ENCODE results near the gene TAF1D. TPM values are rescaled to one million over a fixed set of nuclear protein-coding genes. Genes with fewer than 3 reads are reported as not detected.

TAF1D gene
- total and polyA plus RNA-seq, 2 experiments from 2014 or later: 24.7 to 60.7 TPM

DNA sequence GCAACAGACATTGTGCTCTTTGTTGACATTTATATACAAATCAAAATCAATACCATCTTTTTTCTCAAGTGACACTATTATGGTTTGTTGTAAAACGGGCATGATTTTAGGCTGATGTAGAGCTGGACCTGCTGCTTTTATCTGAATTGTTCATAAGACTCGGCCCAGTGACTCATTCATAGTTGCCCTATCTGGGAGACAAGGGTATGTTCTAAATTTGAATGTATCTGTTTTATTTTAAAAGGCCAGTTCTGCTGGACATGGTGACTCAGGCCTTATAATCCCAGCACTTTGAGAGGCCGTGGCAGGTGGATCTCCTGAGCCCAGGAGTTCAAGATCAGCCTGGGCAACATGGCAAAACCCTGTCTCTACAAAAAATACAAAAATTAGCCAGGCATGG, 40.5 kb downstream of the TAF1D start:
- no peak overlapping the region for H3K4me3 ChIP-seq
- H3K9me3 ChIP-seq (ENCODE audit: low read depth): no peaks in the 10 kb centered on the region
- H3K4me1 ChIP-seq (ENCODE audit: low read depth): no peaks in the 10 kb centered on the region
- DNase-seq (ENCODE audit: low read depth in 1 of 2, low spot score in 1 of 2): peak in 1 of 2 donors; percentile 52
- peaks cover 69% of the 10 kb centered on the region for H3K36me3 ChIP-seq
- TF ChIP-seq, protein P1, sequence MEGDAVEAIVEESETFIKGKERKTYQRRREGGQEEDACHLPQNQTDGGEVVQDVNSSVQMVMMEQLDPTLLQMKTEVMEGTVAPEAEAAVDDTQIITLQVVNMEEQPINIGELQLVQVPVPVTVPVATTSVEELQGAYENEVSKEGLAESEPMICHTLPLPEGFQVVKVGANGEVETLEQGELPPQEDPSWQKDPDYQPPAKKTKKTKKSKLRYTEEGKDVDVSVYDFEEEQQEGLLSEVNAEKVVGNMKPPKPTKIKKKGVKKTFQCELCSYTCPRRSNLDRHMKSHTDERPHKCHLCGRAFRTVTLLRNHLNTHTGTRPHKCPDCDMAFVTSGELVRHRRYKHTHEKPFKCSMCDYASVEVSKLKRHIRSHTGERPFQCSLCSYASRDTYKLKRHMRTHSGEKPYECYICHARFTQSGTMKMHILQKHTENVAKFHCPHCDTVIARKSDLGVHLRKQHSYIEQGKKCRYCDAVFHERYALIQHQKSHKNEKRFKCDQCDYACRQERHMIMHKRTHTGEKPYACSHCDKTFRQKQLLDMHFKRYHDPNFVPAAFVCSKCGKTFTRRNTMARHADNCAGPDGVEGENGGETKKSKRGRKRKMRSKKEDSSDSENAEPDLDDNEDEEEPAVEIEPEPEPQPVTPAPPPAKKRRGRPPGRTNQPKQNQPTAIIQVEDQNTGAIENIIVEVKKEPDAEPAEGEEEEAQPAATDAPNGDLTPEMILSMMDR (IDR thresholded peaks at IDR 0.05; ENCODE audit: low read depth, low read length): no peak
- no peak overlapping the region for H3K27ac ChIP-seq
- H3K27me3 ChIP-seq: no peaks in the 10 kb centered on the region

DNA sequence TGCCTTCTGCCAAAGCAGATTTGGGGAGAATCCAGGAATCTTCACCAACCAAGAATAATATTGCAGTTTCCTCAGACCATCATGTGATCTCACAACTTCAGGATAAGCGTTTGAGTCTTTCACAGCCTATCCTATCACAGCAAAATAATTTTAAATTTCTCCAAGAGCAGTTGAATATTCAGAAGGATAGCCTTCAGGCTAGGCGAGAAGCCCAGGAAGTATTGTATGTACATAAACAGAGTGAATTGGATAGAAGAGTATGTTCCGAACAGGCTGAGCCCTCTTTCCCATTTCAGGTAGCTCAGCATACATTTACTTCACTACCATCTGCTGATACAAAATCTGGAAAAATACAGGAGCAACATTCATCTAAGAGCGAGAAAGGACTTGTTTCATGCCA, 43.7 kb downstream of the TAF1D start:
- no peak overlapping the region for H3K27ac ChIP-seq
- H3K4me1 ChIP-seq (ENCODE audit: low read depth): no peaks in the 10 kb centered on the region
- no peaks in the 10 kb centered on the region for H3K9me3 ChIP-seq (ENCODE audit: low read depth)
- H3K4me3 ChIP-seq: no peak overlapping the region
- peaks cover 74% of the 10 kb centered on the region for H3K36me3 ChIP-seq
- H3K27me3 ChIP-seq: no peaks in the 10 kb centered on the region
- no peak for DNase-seq (ENCODE audit: low read depth in 1 of 2, low spot score in 1 of 2)
- TF ChIP-seq, protein P1 (IDR thresholded peaks at IDR 0.05; ENCODE audit: low read depth, low read length): no peak

DNA sequence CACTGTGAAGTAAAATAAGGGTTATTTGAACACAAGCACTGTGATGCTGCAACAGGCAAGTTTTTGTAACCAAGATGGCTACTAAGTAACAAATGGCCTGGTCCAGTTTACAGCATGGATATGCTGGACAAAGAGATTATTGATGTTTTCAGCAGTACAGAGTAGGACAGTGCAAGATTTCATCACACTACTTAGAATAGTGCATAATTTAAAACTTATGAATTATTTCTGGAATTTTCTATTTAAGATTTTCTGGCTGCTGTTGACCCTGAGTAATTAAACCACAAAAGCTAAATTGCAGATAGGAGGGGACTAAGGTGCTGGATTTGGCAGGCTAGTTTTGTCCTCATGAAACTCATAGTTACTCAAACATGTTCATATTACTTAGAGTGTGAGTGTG, 46.7 kb downstream of the TAF1D start:
- Histone ChIP-seq H3K4me1 (ENCODE audit: low read depth) (no peaks in the 10 kb centered on the region), H3K36me3 (peaks cover 71% of the 10 kb centered on the region), H3K9me3 (ENCODE audit: low read depth) (no peaks in the 10 kb centered on the region)

DNA sequence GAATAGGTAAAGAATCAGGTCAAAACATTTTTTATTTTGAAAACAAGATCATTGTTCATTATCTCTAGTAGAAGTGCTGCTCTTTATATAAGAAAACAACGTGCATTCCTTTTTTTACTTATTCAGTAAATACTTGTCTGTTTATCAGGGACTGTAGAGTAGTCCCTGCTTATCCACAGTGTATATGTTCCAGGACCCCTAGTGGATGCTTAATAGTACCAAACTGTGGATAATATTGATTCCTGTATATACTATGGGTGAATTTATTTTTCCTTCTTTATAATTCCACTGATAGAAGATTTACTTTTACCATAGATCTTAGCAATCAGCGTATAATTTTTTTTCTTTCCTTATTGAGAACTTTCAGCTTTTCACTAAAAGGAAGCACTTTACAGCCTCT, 47.2 kb downstream of the TAF1D start:
- Histone ChIP-seq H3K36me3 (peaks cover 69% of the 10 kb centered on the region), H3K4me3 (no peak overlapping the region), H3K27me3 (no peaks in the 10 kb centered on the region), H3K27ac (no peak overlapping the region), H3K4me1 (ENCODE audit: low read depth) (no peaks in the 10 kb centered on the region), H3K9me3 (ENCODE audit: low read depth) (no peaks in the 10 kb centered on the region)
- TF ChIP-seq, protein P1 (IDR thresholded peaks at IDR 0.05; ENCODE audit: low read depth, low read length): no peak
- peak in 1 of 2 donors; percentile 21 for DNase-seq (ENCODE audit: low read depth in 1 of 2, low spot score in 1 of 2)

More for the DNA sequence above, 46.7 kb downstream of the TAF1D start:
- TF ChIP-seq, protein P1 (IDR thresholded peaks at IDR 0.05; ENCODE audit: low read depth, low read length): no peak
- DNase-seq (ENCODE audit: low read depth in 1 of 2, low spot score in 1 of 2): peak in 1 of 2 donors; percentile 21
- Histone ChIP-seq H3K27me3 (no peaks in the 10 kb centered on the region), H3K4me3 (no peak overlapping the region), H3K27ac (no peak overlapping the region)

DNA sequence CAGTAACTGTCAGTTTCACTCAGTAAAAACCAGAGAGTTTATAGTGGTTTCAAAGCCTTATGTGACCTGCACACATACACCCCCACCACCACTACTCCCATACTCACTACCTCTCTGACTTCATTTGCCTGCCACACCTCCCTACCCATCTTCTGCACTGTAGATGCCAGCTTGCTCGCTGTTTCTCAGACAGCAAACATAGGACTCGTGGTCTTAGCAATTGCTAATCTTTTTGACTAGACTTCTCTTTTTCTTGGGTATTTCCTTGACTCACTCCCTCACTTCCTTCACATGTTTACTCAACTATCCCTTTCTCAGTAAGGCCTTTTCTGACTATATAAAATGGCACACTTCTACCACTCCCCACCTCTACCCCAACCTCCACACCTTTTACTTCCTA, 52.1 kb downstream of the TAF1D start:
- TF ChIP-seq, protein P1 (IDR thresholded peaks at IDR 0.05; ENCODE audit: low read depth, low read length): no peak
- no peaks in the 10 kb centered on the region for H3K9me3 ChIP-seq (ENCODE audit: low read depth)
- H3K36me3 ChIP-seq: peaks cover 53% of the 10 kb centered on the region
- H3K27me3 ChIP-seq: no peaks in the 10 kb centered on the region
- no peaks in the 10 kb centered on the region for H3K4me1 ChIP-seq (ENCODE audit: low read depth)
- DNase-seq (ENCODE audit: low read depth in 1 of 2, low spot score in 1 of 2): no peak
- H3K4me3 ChIP-seq: no peak overlapping the region
- no peak overlapping the region for H3K27ac ChIP-seq

DNA sequence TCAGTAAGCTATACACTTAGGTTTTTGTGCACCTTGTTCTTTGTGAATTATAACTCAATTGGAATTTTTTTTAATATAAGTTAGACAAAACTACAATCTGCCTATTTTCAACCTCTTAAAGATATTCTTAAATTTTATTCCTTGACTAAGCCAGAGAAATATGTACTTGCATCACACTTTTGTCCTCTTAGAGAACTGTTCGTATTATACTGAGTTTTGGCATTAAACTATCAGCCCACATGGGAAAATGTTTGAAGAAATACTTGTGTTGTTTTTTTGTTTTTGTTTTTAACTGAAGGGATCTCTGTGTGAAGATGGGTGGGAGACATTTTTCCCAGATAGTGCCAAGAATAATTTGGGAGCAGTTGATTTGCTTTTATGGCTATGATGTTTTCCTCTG, 54.5 kb downstream of the TAF1D start:
- H3K9me3 ChIP-seq (ENCODE audit: low read depth): no peaks in the 10 kb centered on the region
- DNase-seq (ENCODE audit: low read depth in 1 of 2, low spot score in 1 of 2): peak in 1 of 2 donors; percentile 89
- peaks cover 59% of the 10 kb centered on the region for H3K36me3 ChIP-seq
- H3K27me3 ChIP-seq: no peaks in the 10 kb centered on the region
- H3K4me3 ChIP-seq: no peak overlapping the region
- no peaks in the 10 kb centered on the region for H3K4me1 ChIP-seq (ENCODE audit: low read depth)
- TF ChIP-seq, protein P1 (IDR thresholded peaks at IDR 0.05; ENCODE audit: low read depth, low read length): no peak
- H3K27ac ChIP-seq: no peak overlapping the region

Measured in cardiac muscle cell (in vitro differentiated cells and primary cell).